OCI-LY1 (cell line): ENCODE data around the gene ERAP2.

Experiments used
- CTCF ChIP-seq: fragments of 200-600 bp; sonication (generic), shearing (Covaris generic); IDR thresholded peaks from 2 replicates; pipeline ENCODE4 v1.5.1; 2017; ENCODE audit warnings: mild to moderate bottlenecking, antibody characterized with exemption, low read length, moderate library complexity, mixed read lengths
- EZH2 ChIP-seq: fragments of 200-600 bp; sonication (generic), shearing (Covaris generic); IDR thresholded peaks from 2 replicates; pipeline ENCODE4 v1.8.0; 2017; ENCODE audit warnings: borderline replicate concordance, mixed run types, mild to moderate bottlenecking, antibody characterized with exemption, low read length, moderate library complexity, mixed read lengths

DNA sequence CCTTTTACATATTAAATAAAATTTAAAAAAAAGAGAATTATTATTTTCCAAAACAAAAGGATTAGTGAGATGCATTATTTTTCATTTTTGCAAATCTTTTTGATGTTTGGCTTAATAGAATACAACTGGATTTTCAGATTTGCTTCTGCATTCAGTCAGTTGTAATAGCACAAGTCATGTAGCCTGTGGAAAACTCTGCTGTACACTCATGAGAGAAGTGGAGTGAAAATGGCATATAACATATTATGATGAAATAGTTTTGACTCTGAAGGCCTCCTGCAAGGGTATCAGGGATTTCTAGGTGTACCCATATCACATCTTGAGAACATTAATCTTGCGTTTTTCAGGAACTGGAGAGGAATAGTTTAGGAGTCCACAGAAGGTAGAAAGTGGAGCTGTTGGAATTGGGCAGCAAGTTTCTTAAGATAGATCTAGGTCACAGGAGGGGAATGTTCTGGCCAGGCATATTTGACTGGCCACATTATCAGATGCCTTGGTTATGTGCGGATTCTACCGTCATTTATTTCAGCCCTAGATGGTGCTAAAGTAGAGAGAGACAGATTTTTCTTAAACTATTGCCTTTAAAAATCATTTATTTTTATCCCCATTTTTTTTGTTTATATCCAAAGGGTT, 75.9 kb downstream of the ERAP2 start:
- TF ChIP-seq CTCF (no peak), EZH2 (no peak)
